ENCODE data around the gene CPED1.
"Not testable (repeated sequence)": the region's sequence is repeated elsewhere in the genome, so short reads cannot be mapped to it uniquely, and the experiment has no call there.

Gene CPED1

DNA sequence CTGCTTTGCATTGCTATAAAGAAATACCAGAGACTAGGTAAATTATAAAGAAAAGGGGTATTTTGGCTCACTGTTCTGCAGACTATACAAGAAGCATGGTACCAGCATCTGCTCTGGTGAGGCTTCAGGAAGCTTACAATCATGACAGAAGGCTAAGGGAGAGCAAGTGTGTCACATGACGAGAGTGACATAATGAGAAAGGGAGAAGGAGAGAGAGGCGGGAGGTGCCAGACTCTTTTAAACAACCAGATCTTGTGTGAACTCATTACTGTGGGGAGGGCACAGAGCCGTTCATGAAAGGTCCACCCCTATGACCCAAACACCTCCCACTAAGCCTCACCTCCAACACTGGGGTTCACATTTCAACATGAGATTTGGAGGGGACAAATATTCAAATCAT is 281.3 kb downstream of the CPED1 start:
- no peak for DNase-seq

DNA sequence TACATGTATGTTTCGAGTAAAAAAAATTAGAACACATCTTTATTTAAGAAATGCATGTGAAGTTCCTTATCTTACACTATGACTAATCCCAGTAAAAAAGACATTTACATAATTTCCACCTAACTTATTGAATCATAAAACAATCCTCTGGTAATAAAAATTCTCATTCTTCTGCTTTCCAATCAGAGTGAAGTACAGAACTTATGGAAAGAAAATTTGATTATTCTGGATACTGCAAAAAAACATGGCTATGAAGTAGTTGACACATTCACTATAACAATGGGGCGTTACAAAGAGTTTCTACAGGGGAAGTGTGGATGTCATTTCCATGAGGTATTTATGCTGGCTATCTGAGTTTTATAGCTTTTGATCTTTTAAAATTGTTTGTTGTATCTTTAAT is 282.6 kb downstream of the CPED1 start:
- no peak for DNase-seq

DNA sequence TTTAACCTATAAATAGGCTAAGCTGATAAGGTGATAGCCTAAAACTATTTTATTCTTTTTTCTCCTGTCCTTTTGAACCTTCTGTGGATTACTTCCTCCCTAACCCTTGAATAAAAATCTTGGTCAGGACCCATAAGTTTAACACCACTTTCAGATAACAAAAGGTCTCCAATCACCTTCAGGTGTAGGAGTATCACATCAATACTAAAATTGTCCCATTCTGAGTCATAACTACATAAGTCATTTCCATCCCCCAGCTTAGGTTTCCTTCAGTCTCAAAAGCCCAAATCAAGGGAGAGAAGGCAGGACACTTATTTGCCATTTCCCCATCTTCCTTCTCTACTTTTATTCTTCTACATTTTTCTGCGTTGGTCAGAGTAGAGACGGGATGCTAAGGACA is 283.4 kb downstream of the CPED1 start:
- DNase-seq, result no peak

DNA sequence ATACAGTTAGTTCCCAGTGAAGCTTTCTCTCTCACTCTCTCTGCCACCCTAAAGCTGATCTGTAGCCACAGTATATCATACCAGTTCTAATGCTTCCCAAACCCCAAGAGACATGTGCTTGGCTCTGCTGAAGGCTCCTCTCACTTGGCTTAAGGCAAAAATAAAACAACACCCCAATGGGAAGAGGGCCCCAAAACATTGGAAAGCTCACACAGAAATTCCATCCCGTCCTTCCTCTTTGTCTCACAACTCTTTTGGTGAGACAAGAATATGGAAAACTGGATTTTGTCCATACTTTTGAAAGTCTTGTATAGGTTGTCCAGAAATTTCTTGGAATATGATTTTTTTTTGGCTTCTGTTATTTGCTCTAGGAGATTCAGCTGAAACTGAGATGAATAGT is 284.2 kb downstream of the CPED1 start:
- no peak for DNase-seq

- no peak for DNase-seq
Observed at GRCh38 chr7:121273467-121274167, 285.1 kb downstream of the CPED1 start.

DNA sequence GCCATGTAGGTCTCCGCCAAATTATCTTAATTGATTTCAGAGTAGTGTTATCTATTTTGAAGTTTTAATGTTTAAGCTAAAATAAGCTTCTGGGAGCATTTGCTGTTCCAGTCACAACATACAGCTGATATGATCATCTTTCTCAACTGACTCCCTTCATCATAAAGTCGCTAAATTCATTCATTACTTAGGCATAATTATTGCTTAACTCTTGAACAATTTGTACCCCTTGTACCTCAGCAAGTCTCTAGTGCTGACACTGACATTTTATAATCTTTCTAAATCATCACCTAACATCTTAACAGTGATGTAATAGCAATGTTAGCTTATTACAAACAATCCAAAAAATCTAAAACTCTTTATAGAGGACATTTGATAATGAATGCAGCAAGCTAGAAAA is 286.0 kb downstream of the CPED1 start:
- no peak for DNase-seq

GRCh38 chr7:121275204-121275603 is 286.7 kb downstream of the CPED1 start:
- no peak for DNase-seq

DNA sequence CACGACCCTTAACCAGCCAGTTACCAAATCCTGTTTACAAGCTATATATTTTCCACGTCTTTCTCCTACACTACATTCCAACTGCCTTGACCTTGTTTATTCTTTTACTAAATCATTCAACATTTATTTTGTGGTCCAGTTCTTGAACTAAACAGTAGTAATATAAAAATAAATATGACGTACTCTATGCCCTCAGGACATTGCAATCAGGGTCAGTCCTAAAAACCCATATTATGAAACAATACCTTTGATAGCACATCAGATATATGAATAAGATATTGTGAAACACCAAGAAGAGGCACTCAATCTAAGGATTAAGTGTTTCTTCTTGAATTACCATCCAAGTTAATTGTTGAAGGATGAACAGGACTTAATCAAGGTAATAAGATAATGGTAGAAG is 287.8 kb downstream of the CPED1 start:
- DNase-seq, result no peak

- no peak for DNase-seq
Observed at GRCh38 chr7:121278120-121279021, 289.9 kb downstream of the CPED1 start.

DNA sequence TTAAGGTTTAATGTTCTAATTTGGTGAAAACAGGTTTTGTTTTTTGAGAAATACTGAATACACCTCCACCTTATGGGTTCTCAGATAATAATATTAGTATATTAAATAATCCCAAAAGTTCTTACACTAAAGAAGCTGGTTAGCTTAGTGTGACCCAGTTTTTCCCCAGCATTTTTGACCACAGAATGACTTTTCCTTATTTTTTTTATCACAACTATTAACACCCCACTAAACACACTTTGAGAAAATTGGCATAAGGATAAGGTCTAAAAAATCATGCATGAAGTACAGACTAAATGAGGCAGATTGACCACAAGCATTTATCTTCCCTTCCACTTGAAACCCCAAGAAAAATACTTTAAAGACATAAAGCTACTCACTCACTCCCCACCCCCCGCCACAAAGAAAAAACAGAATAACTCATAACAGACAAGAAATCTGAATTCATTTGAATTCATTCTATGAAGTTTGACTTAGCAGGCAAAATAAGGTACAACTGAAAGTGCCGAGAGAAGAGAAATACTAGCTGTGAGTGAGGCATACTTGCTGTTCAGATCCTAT is 290.6 kb downstream of the CPED1 start:
- no peak for DNase-seq

DNA sequence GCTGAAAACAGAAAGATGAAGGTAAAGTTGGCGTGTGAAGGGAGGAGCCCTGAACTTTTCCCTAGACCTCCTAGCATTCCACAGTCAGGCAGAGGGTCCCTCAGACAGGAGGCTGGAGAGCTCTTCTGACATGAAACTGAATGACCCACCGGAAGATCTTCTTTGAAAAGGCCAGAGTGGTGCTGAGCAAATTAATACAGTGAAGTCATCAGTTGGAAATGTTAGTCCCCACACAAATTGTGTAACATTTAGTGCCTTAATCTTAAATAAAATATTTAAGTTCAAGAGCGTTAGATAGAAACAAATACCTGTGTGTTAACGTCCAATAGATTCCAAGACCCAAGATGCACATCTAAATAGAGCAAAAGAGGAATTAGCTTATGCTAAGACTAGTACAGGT is 291.3 kb downstream of the CPED1 start:
- DNase-seq, result no peak

- DNase-seq, result no peak
Observed at GRCh38 chr7:121280656-121281055, 292.1 kb downstream of the CPED1 start.

DNA sequence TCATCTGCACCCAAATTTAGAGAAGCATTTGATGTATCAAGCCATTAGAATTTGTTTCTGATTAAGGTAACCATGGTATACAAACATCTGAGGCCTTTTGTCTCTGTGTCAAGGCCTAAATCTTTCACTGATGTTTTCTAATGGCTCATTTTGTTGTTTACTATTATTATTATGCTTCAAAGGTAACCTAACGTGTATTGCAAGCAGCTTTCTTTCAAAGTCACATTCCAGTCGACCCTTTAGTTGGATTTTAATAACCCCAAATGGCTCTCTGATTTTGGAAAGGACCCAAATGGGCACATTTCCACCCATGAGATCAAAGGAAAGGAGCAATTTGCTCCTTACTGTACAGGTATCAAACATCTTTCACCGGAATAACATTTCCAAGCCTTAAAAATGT is 293.6 kb downstream of the CPED1 start:
- no peak for DNase-seq

DNA sequence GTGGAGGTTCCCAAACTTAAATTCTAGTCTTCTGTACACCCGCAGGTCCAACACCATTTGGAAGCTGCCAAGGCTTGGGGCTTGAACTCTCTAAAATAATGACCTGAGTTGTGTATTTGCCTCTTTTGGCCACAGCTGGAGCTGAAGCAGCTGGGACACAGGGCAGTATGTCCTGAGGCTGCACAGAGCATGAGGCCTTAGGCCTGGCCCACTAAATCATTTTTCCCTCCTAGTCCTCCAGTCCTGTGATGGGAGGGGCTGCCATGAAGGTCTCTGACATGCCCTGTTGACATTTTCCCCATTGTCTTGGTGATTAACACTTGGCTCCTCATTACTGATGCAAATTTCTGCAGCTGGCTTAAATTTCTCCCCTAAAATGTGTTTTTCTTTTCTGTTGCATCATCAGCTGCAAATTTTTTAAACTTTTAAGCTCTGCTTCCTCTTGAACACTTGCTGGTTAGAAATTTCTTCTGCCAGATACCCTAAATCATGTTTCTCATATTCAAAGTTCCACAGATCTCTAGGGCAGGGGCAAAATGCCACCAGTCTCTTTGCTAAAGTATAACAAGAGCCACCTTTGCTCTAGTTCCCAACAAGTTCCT is 296.7 kb downstream of the CPED1 start:
- DNase-seq, result no peak

DNA sequence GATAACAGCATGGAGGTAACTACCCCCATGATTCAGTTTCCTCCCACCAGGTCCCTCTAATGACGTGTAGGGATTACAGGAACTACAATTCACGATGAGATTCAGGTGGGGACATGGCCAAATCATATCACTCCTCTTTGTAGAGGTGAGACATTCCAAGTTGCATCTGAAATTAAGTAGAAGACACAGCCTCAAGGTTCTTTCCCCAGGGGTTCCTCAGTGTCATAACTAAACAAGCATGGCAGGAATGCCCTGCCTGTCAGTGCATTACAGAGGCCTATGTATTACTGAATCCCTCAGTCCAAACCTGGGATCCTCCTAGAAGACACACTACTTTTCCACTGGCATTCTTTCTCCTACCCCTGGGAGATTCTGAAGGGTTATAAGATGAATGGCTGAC is 297.7 kb downstream of the CPED1 start:
- DNase-seq, result no peak

- DNase-seq, result no peak
Observed at GRCh38 chr7:121286742-121287734, 298.5 kb downstream of the CPED1 start.

DNA sequence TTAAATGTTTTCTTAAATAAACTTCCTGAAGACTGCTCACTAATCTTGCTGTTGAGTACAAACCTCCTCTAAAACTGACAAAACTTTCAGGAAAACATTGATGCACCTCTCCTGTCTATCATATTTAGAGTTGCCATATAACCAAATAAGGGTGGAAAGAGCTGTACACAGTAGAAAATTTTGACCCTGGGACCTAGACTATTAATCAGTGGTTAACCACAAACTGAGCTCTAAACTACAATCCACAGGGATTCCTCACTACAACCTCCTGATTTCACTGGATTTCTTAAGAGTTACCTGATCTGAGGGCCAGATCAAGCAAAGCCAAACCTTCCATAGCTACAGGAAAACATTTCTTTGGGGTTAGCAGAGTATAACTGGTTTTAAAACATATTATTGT is 300.4 kb downstream of the CPED1 start:
- DNase-seq, result no peak

DNA sequence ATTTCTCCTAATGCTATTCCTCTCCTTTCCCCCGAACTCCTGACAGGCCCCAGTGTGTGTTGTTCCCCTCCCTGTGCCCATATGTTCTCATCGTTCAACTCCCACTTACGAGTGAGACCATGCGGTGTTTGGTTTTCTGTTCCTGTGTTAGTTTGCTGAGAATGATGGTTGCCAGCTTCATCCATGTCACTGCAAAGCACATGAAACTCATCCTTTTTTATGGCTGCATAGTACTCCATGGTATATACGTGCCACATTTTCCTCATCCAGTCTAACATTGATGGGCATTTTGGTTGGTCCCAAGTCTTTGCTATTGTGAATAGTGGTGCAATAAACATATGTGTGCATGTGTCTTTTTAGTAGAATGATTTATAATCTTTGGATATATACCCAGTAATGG is 301.4 kb downstream of the CPED1 start:
- not testable (repeated sequence) for DNase-seq

GRCh38 chr7:121294448-121294992 is 306.0 kb downstream of the CPED1 start:
- DNase-seq, result no peak

DNA sequence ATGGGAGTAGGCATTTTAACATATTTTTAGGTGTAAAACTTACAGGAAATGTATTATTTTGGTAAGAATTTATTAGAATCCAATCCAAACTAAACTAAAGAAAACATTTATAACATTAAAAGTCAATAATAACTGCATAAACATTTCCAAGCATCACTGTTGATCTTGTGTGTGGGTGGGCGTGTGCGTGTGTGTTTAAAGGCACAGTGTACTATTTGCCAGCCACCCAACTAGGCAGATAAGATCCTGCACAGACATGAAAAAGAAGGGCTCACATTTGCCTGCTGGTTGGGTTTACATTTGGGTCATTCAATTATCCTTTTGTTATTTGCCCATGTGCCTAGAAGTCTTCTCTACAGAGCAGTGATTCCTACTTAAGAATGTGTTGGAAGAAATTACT is 309.3 kb downstream of the CPED1 start:
- no peak for DNase-seq

DNA sequence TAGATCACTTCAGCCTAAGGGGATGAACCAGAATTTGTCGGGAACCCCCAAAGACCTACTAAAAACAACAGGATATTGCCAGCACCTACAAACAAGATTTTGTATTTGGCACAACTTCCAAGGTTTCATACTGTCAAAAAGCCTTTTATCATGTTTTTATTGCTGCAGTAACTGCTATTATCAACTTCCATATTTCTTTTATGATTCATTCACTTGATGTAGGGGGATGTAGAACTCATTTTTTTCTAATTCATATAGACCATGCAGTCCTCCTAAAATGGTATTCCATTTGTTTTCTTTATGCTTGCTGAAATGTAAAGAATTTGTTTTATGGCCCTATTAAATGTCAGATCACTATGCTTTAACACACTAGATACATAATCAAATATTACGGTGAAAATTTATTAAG is 310.3 kb downstream of the CPED1 start:
- DNase-seq, result no peak
